ENCODE measurements around the gene PLEKHA7. TPM values are rescaled to one million over a fixed set of nuclear protein-coding genes. Genes with fewer than 3 reads are reported as not detected.
A peak's percentile ranks its signal among the peaks of the same experiment; 100 is the strongest.

The PLEKHA7 gene
- total RNA-seq, 6 donors from 2014 or later, result 27.5 to 87.0 (median 48.6) TPM

GRCh38 chr11:16936643-16937042 is 77.6 kb downstream of the PLEKHA7 start:
- WGBS, 2 donors, result 58 to 63% methylated on average over 1 of the region's 1 CpG
- Histone ChIP-seq H3K36me3 (no peaks in the 10 kb centered on the region), H3K4me1 (peaks cover 0 to 9% (median 3%) of the 10 kb centered on the region in 4 donors), H3K9me3 (no peaks in the 10 kb centered on the region), H3K27me3 (no peaks in the 10 kb centered on the region), H3K27ac (no peak overlapping the region), H3K4me3 (no peak overlapping the region)
- ATAC-seq (ENCODE audit: low FRiP score in 2 of 2) (no peak), DNase-seq (no peak)
- TF ChIP-seq, protein P1, sequence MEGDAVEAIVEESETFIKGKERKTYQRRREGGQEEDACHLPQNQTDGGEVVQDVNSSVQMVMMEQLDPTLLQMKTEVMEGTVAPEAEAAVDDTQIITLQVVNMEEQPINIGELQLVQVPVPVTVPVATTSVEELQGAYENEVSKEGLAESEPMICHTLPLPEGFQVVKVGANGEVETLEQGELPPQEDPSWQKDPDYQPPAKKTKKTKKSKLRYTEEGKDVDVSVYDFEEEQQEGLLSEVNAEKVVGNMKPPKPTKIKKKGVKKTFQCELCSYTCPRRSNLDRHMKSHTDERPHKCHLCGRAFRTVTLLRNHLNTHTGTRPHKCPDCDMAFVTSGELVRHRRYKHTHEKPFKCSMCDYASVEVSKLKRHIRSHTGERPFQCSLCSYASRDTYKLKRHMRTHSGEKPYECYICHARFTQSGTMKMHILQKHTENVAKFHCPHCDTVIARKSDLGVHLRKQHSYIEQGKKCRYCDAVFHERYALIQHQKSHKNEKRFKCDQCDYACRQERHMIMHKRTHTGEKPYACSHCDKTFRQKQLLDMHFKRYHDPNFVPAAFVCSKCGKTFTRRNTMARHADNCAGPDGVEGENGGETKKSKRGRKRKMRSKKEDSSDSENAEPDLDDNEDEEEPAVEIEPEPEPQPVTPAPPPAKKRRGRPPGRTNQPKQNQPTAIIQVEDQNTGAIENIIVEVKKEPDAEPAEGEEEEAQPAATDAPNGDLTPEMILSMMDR (IDR thresholded peaks at IDR 0.05), result no peak
- TF ChIP-seq EP300 (IDR thresholded peaks at IDR 0.05), result no peak
- TF ChIP-seq POLR2A (IDR thresholded peaks at IDR 0.05), result no peak
- no peak for TF ChIP-seq POLR2AphosphoS5 (IDR thresholded peaks at IDR 0.05)

- H3K9me3 ChIP-seq, result no peaks in the 10 kb centered on the region
- no peaks in the 10 kb centered on the region for H3K36me3 ChIP-seq
- DNase-seq (no peak), ATAC-seq (ENCODE audit: low FRiP score in 2 of 2) (peak; percentile 40 to 64)
- TF ChIP-seq POLR2AphosphoS5 (IDR thresholded peaks at IDR 0.05), result no peak
- TF ChIP-seq, protein P1 (IDR thresholded peaks at IDR 0.05), result peak in 5 of 6 experiments; percentile 31 to 58 (median 47)
- peaks cover 0 to 9% (median 3%) of the 10 kb centered on the region in 4 donors for H3K4me1 ChIP-seq
- H3K27me3 ChIP-seq, result no peaks in the 10 kb centered on the region
- H3K27ac ChIP-seq, result no peak overlapping the region
- WGBS, 2 donors, result 37 to 44% methylated on average over 6 of the region's 6 CpGs
- H3K4me3 ChIP-seq, result no peak overlapping the region
These were observed 78.5 kb downstream of the PLEKHA7 start for GRCh38 chr11:16935518-16936302.

DNA sequence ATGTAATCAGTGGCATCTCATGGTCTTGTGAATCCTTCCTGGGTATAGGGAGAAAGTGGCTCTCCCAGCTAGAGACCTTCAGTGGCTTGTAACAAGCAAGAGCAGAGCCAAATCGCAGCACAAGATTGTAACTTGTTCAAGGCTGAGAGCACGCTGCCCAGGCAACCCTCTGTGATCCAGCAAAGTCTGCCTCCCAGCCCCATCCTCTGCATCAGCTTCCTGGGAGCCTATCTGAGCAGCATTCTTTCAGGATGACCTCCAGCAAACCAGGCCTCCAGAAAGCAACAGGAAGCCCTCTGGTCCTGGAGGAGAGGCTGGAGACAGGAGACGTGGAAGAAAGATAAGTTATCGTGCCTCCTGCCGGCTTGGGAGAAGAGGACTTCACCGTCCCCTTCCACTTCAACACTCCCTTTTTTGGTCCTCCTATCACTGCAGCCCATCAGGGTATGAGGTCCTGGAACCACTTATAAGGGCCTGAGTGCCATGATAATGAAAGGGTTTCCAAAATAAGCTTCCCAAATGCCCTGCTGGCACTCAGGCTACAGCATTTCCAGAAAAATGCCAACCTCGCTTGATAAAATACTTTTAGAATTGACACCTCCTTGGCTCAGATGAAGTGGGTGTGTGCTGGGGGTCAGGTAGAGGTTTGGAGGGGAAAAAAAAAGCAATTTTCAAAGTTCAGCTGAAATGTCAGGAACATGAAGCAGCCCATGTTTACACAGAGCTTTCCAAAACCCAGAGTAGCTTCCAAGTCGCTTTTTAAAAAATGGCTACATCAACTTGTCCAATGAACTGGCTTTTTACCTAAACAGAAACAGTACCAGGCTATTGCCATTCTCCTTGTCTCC is 80.2 kb downstream of the PLEKHA7 start:
- TF ChIP-seq POLR2AphosphoS5 (IDR thresholded peaks at IDR 0.05) (no peak), POLR2A (IDR thresholded peaks at IDR 0.05) (no peak), EP300 (IDR thresholded peaks at IDR 0.05) (no peak)
- TF ChIP-seq, protein P1 (IDR thresholded peaks at IDR 0.05), result no peak
- no peaks in the 10 kb centered on the region for H3K36me3 ChIP-seq
- no peaks in the 10 kb centered on the region for H3K27me3 ChIP-seq
- ATAC-seq (ENCODE audit: low FRiP score in 2 of 2) (no peak), DNase-seq (no peak)
- WGBS, 2 donors, result 68 to 78% methylated on average over 8 of the region's 8 CpGs
- H3K9me3 ChIP-seq, result no peaks in the 10 kb centered on the region
- peaks cover 0 to 9% (median 3%) of the 10 kb centered on the region in 4 donors for H3K4me1 ChIP-seq
- no peak overlapping the region for H3K27ac ChIP-seq
- no peak overlapping the region for H3K4me3 ChIP-seq

- ATAC-seq (ENCODE audit: low FRiP score in 2 of 2), result no peak
- no peak overlapping the region for H3K27ac ChIP-seq
- H3K27me3 ChIP-seq, result no peaks in the 10 kb centered on the region
- 42 to 45% methylated on average over 1 of the region's 1 CpG for WGBS, 2 donors
- no peak for TF ChIP-seq POLR2AphosphoS5 (IDR thresholded peaks at IDR 0.05)
- no peak for TF ChIP-seq POLR2A (IDR thresholded peaks at IDR 0.05)
- TF ChIP-seq, protein P1 (IDR thresholded peaks at IDR 0.05), result no peak
- no peak for TF ChIP-seq EP300 (IDR thresholded peaks at IDR 0.05)
- no peaks in the 10 kb centered on the region for H3K36me3 ChIP-seq
- H3K4me1 ChIP-seq, result peaks cover 0 to 9% (median 3%) of the 10 kb centered on the region in 4 donors
- no peak for DNase-seq
- H3K9me3 ChIP-seq, result no peaks in the 10 kb centered on the region
- no peak overlapping the region for H3K4me3 ChIP-seq
These were observed 80.9 kb downstream of the PLEKHA7 start for GRCh38 chr11:16933291-16933690.

Data from upper lobe of left lung (tissue), 6 donors.